Prostate gland (tissue), 2 donors: Measurements from ENCODE around the gene GNLY. TPM values are rescaled to one million over a fixed set of nuclear protein-coding genes. Genes with fewer than 3 reads are reported as not detected.
A peak's percentile ranks its signal among the peaks of the same experiment; 100 is the strongest.

Source experiments
- DNase-seq: peaks from one replicate; pipeline ENCODE4 v3.0.0-alpha.2; 2019; ENCODE audit warnings: low spot score
- H3K27ac ChIP-seq, 2 donors: fragments of 200-600 bp; sonication (generic); 2 replicates each; pipeline ENCODE4 v1.5.1; 2017 to 2019
- H3K27me3 ChIP-seq: fragments of 200-600 bp; sonication (generic); replicated peaks from 2 replicates; pipeline ENCODE4 v1.5.1; 2019; ENCODE audit not compliant: insufficient read depth
- H3K36me3 ChIP-seq, 2 donors: fragments of 200-600 bp; sonication (generic); 1 replicate in 1 of 2; 2 replicates in 1 of 2; pipeline versions ENCODE4 v1.5.1 to v1.8.1; 2017 to 2019
- H3K4me1 ChIP-seq: fragments of 200-600 bp; sonication (generic); replicated peaks from 2 replicates; pipeline ENCODE4 v1.5.1; 2019
- H3K4me3 ChIP-seq, 2 donors: fragments of 200-600 bp; sonication (generic); 2 replicates each; pipeline ENCODE4 v1.5.1; 2017 to 2019
- H3K9me3 ChIP-seq: fragments of 200-600 bp; sonication (generic); 2 replicates; pipeline ENCODE4 v1.5.1; 2017
- CTCF ChIP-seq, 4 experiments: fragments of 200-600 bp in 2 of 4; fragments of 450-650 bp in 2 of 4; sonication (generic) in 2 of 4; IDR thresholded peaks; 1 replicate in 3 of 4; 2 replicates in 1 of 4; pipeline ENCODE4 v1.5.1; 2016 to 2019; ENCODE audit warnings: antibody characterized with exemption in 4 of 4, mild to moderate bottlenecking in 2 of 4, moderate library complexity in 2 of 4
- POLR2A ChIP-seq: fragments of 450-650 bp; IDR thresholded peaks from one replicate; pipeline ENCODE4 v1.6.1; 2016; ENCODE audit warnings: antibody characterized with exemption, mild to moderate bottlenecking
- POLR2AphosphoS5 ChIP-seq: sonication (generic); formaldehyde crosslinking; IDR thresholded peaks from one replicate; pipeline ENCODE4 v1.6.1; 2017; ENCODE audit warnings: antibody characterized with exemption
- WGBS: methylation state at CpG from one replicate; pipeline ENCODE4 v1.1.5; 2018; 5-methylcytosine and 5-hydroxymethylcytosine counted together
- intact Hi-C: fragments of 100-400 bp; cut with DNase I; formaldehyde crosslinking; loops from one replicate; pipeline ENCODE4 v1.14.2; 2022
- total RNA-seq, 2 donors: library from RNA; depleted of rRNA; stranded (reverse); fragments of >200 nt; gene quantifications; one replicate each; pipeline ENCODE4 v1.1.0, GENCODE V29; 2016

Gene GNLY
- total RNA-seq, 2 donors from 2014 or later, result 0.36 to 0.68 TPM

DNA sequence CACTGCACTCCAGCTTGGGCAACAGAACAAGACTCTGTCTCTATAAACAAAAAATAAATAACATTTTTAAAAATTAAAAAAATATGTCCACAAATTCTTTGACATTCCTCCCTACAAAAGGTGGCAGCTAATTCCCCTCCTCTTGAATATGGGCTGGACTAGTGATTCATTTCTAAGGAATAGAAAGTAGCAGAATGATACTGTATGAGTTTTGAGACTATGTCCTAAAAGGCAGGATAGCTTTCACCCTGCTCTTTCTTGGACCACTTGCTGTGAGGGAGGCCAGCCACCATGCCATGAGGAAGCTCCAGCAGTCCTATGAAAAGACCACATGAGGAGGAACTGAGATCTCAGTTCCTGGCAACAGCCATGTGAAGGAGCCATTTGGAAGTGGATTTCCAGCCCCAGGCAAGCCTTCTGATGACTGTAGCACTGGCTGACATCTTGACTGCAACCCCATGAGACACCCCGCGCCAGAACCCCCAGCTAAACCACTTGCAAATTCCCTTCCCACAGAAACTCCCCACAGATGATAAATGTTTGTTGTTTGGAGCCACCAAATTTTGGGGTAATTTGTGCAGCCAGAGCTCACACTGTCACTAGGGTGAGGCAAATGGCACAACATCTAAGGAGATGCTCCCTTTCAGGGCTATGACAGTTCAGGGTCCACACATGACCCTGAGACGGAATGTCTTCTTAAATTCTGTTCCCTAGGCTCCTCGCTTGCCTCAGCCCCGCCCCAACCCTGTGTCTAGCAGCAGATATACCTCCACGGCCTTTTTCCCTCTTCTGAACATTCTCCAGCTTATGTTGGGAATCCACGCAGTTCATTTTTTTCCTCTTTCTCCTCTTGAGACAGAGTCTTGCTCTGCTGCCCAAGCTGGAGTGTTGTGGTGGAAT lies 42.5 kb downstream of the GNLY start:
- intact Hi-C loops, result loop anchor here (5.0 to 10.0 kb wide), 3 partner anchors 61 to 338 kb away; partner anchors contain the start of gene ST3GAL5
- no peaks in the 10 kb centered on the region for H3K27me3 ChIP-seq
- WGBS, result 85% methylated on average over 7 of the region's 7 CpGs
- TF ChIP-seq POLR2AphosphoS5, result no peak
- TF ChIP-seq POLR2A, result no peak
- TF ChIP-seq CTCF (IDR thresholded peaks at IDR 0.05), result no peak
- no peaks in the 10 kb centered on the region for H3K36me3 ChIP-seq
- H3K27ac ChIP-seq, result peak overlapping the region; percentile 46 to 47
- no peak for DNase-seq
- H3K4me1 ChIP-seq, result peaks cover 9% of the 10 kb centered on the region
- no peak overlapping the region for H3K4me3 ChIP-seq
- H3K9me3 ChIP-seq, result no peaks in the 10 kb centered on the region

- no peak for DNase-seq
- WGBS, result 30% methylated on average over 4 of the region's 4 CpGs
- Histone ChIP-seq H3K27me3 (no peaks in the 10 kb centered on the region), H3K9me3 (no peaks in the 10 kb centered on the region), H3K36me3 (no peaks in the 10 kb centered on the region), H3K4me3 (no peak overlapping the region), H3K27ac (peak overlapping the region; percentile 46 to 47), H3K4me1 (peaks cover 14% of the 10 kb centered on the region)
- intact Hi-C loops, result loop anchor here (5.0 to 10.0 kb wide), 3 partner anchors 60 to 337 kb away; partner anchors contain the start of gene ST3GAL5
- no peak for TF ChIP-seq CTCF (IDR thresholded peaks at IDR 0.05)
- no peak for TF ChIP-seq POLR2A
- TF ChIP-seq POLR2AphosphoS5, result peak; percentile 79
Measured at GRCh38 chr2:85737481-85737880, 43.3 kb downstream of the GNLY start.

DNA sequence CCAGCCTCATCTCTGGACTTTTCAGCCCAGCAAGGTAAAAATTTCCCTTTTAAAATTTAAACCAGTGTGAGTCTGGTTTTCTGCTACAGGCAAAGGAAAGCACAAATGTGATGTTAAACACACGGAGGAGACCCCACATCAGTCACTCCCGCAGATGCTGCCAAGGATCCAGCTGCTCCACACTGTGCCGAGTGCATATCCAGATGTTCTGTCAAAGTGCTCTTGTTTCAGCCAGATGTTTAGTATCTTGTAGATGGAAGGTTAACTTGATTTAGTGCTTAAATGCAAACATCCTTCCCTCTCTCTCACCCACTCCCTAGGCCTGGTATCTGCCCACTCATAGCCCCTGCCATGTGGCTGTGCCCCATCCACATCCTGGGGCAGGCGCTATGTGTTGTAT lies 43.8 kb downstream of the GNLY start:
- Histone ChIP-seq H3K9me3 (no peaks in the 10 kb centered on the region), H3K27ac (peak overlapping the region; percentile 46 to 47), H3K27me3 (no peaks in the 10 kb centered on the region), H3K4me1 (peaks cover 18% of the 10 kb centered on the region), H3K36me3 (no peaks in the 10 kb centered on the region), H3K4me3 (no peak overlapping the region)
- intact Hi-C loops, result loop anchor here (5.0 to 10.0 kb wide), 3 partner anchors 59 to 337 kb away; partner anchors contain the start of gene ST3GAL5
- no peak for DNase-seq
- 74% methylated on average over 4 of the region's 4 CpGs for WGBS
- TF ChIP-seq CTCF (IDR thresholded peaks at IDR 0.05) (no peak), POLR2A (no peak), POLR2AphosphoS5 (no peak)

DNA sequence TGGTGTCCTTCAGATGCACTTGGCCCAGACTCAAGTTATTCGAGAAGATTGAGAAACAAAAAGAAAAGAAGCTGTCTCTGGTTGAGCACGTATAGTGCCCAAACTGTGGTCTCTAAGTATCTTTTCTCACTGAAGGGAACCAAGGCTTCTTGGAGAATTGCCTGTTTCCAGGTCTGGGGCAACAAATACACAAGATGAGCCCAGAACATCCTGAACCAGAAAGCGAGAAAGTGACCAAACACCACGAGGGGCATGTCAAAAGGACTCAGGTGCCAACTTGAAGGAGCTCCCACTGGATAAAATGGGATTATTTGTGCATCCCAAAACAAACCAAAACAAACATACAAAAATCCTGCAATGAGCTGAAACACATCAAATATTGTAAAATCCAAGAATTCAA lies 46.0 kb downstream of the GNLY start:
- peak overlapping the region; percentile 86 to 91 for H3K27ac ChIP-seq
- DNase-seq, result no peak
- TF ChIP-seq POLR2A (no peak), POLR2AphosphoS5 (no peak), CTCF (IDR thresholded peaks at IDR 0.05) (no peak)
- WGBS, result 57% methylated on average over 4 of the region's 4 CpGs
- H3K4me1 ChIP-seq, result peaks cover 30% of the 10 kb centered on the region
- H3K36me3 ChIP-seq, result no peaks in the 10 kb centered on the region
- H3K9me3 ChIP-seq, result no peaks in the 10 kb centered on the region
- intact Hi-C loops, result no loop called here
- H3K27me3 ChIP-seq, result no peaks in the 10 kb centered on the region
- no peak overlapping the region for H3K4me3 ChIP-seq
